H1 (cell line): Measurements from ENCODE around the gene MAB21L3. TPM values are rescaled to one million over a fixed set of nuclear protein-coding genes. Genes with fewer than 3 reads are reported as not detected.

Experiments used
- CTCF ChIA-PET: fragments of 300-600 bp; sonication (Branson Sonifier 250); formaldehyde crosslinking; loops from one replicate; lab custom pipeline; 2021; ENCODE audit not compliant: partially characterized antibody; lab: Charles Lee
- POLR2A ChIA-PET: fragments of 300-600 bp; sonication (Branson Sonifier 250); formaldehyde crosslinking; loops from one replicate; lab custom pipeline; 2021; ENCODE audit warnings: inconsistent platforms; ENCODE audit not compliant: partially characterized antibody; lab: Charles Lee
- DNase-seq, 2 experiments: peaks; one replicate each; pipeline versions ENCODE4 v3.0.0 to v3.0.0-alpha.2; 2010 to 2022; ENCODE audit warnings: low spot score in 2 of 2, low read depth in 1 of 2, mixed read lengths in 1 of 2
- FAIRE-seq: peaks from 2 replicates; lab custom pipeline; 2011; peaks lifted over from hg19 to GRCh38; lab: Jason Lieb, UNC
- H2AFZ ChIP-seq: 2 replicates; pipeline ENCODE4 v1.8.1; 2012; ENCODE audit warnings: low read length, inconsistent platforms
- H2AK5ac ChIP-seq: 2 replicates; pipeline ENCODE4 v1.6.1; 2013; ENCODE audit warnings: low read depth, low read length
- H2BK120ac ChIP-seq: replicated peaks from 2 replicates; pipeline ENCODE3; 2013; ENCODE audit warnings: low read depth, low read length, inconsistent platforms
- H2BK12ac ChIP-seq: 2 replicates; pipeline ENCODE4 v1.6.1; 2013; ENCODE audit warnings: low read depth, low read length
- H2BK15ac ChIP-seq: 2 replicates; pipeline ENCODE4 v1.6.1; 2013; ENCODE audit warnings: low read length
- H2BK20ac ChIP-seq: 2 replicates; pipeline ENCODE4 v1.6.1; 2013; ENCODE audit warnings: low read length
- H2BK5ac ChIP-seq: 2 replicates; pipeline ENCODE4 v1.6.1; 2013; ENCODE audit warnings: low read depth, low read length
- H3K14ac ChIP-seq: 2 replicates; pipeline ENCODE4 v1.6.1; 2013; ENCODE audit warnings: inconsistent platforms; ENCODE audit not compliant: insufficient read length
- H3K18ac ChIP-seq: 2 replicates; pipeline ENCODE4 v1.6.1; 2013; ENCODE audit warnings: low read length; ENCODE audit errors: extremely low read depth
- H3K23ac ChIP-seq: 2 replicates; pipeline ENCODE4 v1.6.1; 2013; ENCODE audit warnings: inconsistent platforms; ENCODE audit not compliant: insufficient read length
- H3K23me2 ChIP-seq: 2 replicates; pipeline ENCODE4 v1.6.1; 2013; ENCODE audit warnings: low read depth, low read length
- H3K27ac ChIP-seq: 2 replicates; pipeline ENCODE4 v1.6.1; 2011; ENCODE audit warnings: low read depth, low read length, inconsistent platforms
- H3K27me3 ChIP-seq, 4 experiments: replicated peaks in 1 of 4; 1 replicate in 1 of 4; 2 replicates in 3 of 4; pipeline versions ENCODE4 v1.6.1 to v1.8.1; 2011 to 2013; ENCODE audit warnings: low read length in 3 of 4, mild to moderate bottlenecking in 3 of 4, inconsistent platforms in 2 of 4, mixed read lengths in 2 of 4, moderate library complexity in 1 of 4; ENCODE audit not compliant: control insufficient read depth in 3 of 4, insufficient read depth in 3 of 4; ENCODE audit errors: extremely low read depth in 1 of 4
- H3K36me3 ChIP-seq, 4 experiments: 2 replicates each; pipeline versions ENCODE4 v1.6.1 to v1.8.1; 2011 to 2013; ENCODE audit warnings: mild to moderate bottlenecking in 4 of 4, low read length in 3 of 4, moderate library complexity in 2 of 4, control low read depth in 1 of 4, inconsistent platforms in 1 of 4; ENCODE audit not compliant: insufficient read depth in 4 of 4, control insufficient read depth in 2 of 4
- H3K4ac ChIP-seq: replicated peaks from 2 replicates; pipeline ENCODE3; 2013; ENCODE audit warnings: low read length, low read depth, mixed read lengths, inconsistent platforms; ENCODE audit not compliant: insufficient read length
- H3K4me1 ChIP-seq, 4 experiments: replicated peaks in 1 of 4; 1 replicate in 1 of 4; 2 replicates in 3 of 4; pipeline versions ENCODE4 v1.6.1 to v1.8.1; 2011 to 2013; ENCODE audit warnings: low read length in 3 of 4, inconsistent platforms in 2 of 4, mixed read lengths in 1 of 4; ENCODE audit not compliant: insufficient read depth in 4 of 4, control insufficient read depth in 3 of 4
- H3K4me2 ChIP-seq, 2 experiments: 2 replicates each; pipeline versions ENCODE4 v1.6.1 to v1.8.1; 2011 to 2013; ENCODE audit warnings: low read depth in 2 of 2, low read length in 2 of 2, control low read depth in 1 of 2, inconsistent platforms in 1 of 2, mild to moderate bottlenecking in 1 of 2; ENCODE audit not compliant: insufficient read depth in 1 of 2
- H3K4me3 ChIP-seq, 4 experiments: fragments of 200-600, 300-600 bp in 1 of 4; sonication (generic), shearing (Covaris generic), sonication (Bioruptor Twin) in 1 of 4; 2 replicates each; pipeline versions ENCODE4 v1.5.1 to v1.8.1; 2011 to 2016; ENCODE audit warnings: low read length in 4 of 4, low read depth in 3 of 4, control low read depth in 2 of 4, inconsistent platforms in 2 of 4, mild to moderate bottlenecking in 2 of 4, mixed read lengths in 1 of 4, moderate library complexity in 1 of 4; ENCODE audit not compliant: insufficient read depth in 2 of 4; ENCODE audit errors: extremely low read depth in 1 of 4
- H3K56ac ChIP-seq: replicated peaks from 2 replicates; pipeline ENCODE3; 2013; ENCODE audit warnings: low read depth, mild to moderate bottlenecking, mixed read lengths, low read length, inconsistent platforms; ENCODE audit not compliant: insufficient read length
- H3K79me1 ChIP-seq: 2 replicates; pipeline ENCODE4 v1.6.1; 2013; ENCODE audit warnings: low read depth, low read length, control low read depth
- H3K79me2 ChIP-seq, 2 experiments: 2 replicates each; pipeline versions ENCODE4 v1.6.1 to v1.8.1; 2012 to 2013; ENCODE audit warnings: low read length in 2 of 2, mild to moderate bottlenecking in 2 of 2, inconsistent platforms in 1 of 2; ENCODE audit not compliant: insufficient read depth in 2 of 2, control insufficient read depth in 1 of 2
- H3K9ac ChIP-seq, 4 experiments: replicated peaks in 1 of 4; 1 replicate in 1 of 4; 2 replicates in 3 of 4; pipeline versions ENCODE4 v1.6.1 to v1.8.1; 2011 to 2013; ENCODE audit warnings: low read depth in 3 of 4, low read length in 3 of 4, control low read depth in 2 of 4, mild to moderate bottlenecking in 2 of 4, moderate library complexity in 2 of 4, inconsistent platforms in 1 of 4; ENCODE audit errors: extremely low read depth in 1 of 4
- H3K9me3 ChIP-seq, 2 experiments: 2 replicates each; pipeline versions ENCODE4 v1.6.1 to v1.8.1; 2012 to 2013; ENCODE audit warnings: mild to moderate bottlenecking in 2 of 2, moderate library complexity in 2 of 2, control low read depth in 1 of 2, inconsistent platforms in 1 of 2, low read depth in 1 of 2, low read length in 1 of 2, mixed read lengths in 1 of 2; ENCODE audit not compliant: insufficient read depth in 2 of 2
- H4K20me1 ChIP-seq, 2 experiments: replicated peaks in 1 of 2; 2 replicates each; pipeline versions ENCODE3 to v1.8.1; 2011 to 2013; ENCODE audit warnings: inconsistent platforms in 2 of 2, low read length in 2 of 2, mild to moderate bottlenecking in 1 of 2; ENCODE audit not compliant: insufficient read depth in 2 of 2, control insufficient read depth in 1 of 2
- H4K5ac ChIP-seq: 2 replicates; pipeline ENCODE4 v1.6.1; 2013; ENCODE audit warnings: low read length, low read depth, mixed read lengths, inconsistent platforms; ENCODE audit not compliant: insufficient read length
- H4K8ac ChIP-seq: 2 replicates; pipeline ENCODE4 v1.8.0; 2013; ENCODE audit warnings: mild to moderate bottlenecking, moderate library complexity, low read length, inconsistent platforms; ENCODE audit not compliant: insufficient read depth; ENCODE audit errors: extremely low read depth
- H4K91ac ChIP-seq: replicated peaks from 2 replicates; pipeline ENCODE3; 2013; ENCODE audit warnings: low read length, mixed read lengths, inconsistent platforms; ENCODE audit not compliant: insufficient read length
- KDM1A ChIP-seq: fragments of 200-600, 300-600 bp; sonication (generic); IDR thresholded peaks from 2 replicates; pipeline ENCODE4 v1.7.1; 2016; ENCODE audit warnings: mild to moderate bottlenecking, low read length, borderline replicate concordance
- SAP30 ChIP-seq: fragments of 300-600 bp; sonication (generic); IDR thresholded peaks from 2 replicates; pipeline ENCODE4 v1.7.1; 2012; ENCODE audit warnings: low read length, moderate library complexity, mild to moderate bottlenecking, inconsistent platforms; ENCODE audit not compliant: insufficient read depth, insufficient replicate concordance
- WGBS, 2 experiments: shearing (Covaris generic) in 1 of 2; methylation state at CpG; one replicate each; pipeline versions ENCODE4 v1.1.6 to v1.1.7; 2013 to 2015; ENCODE audit warnings: low lambda C conversion rate in 2 of 2, mixed read lengths in 2 of 2, inconsistent platforms in 1 of 2, low coverage in 1 of 2, missing lambda C conversion rate in 1 of 2; ENCODE audit not compliant: insufficient replicate concordance in 2 of 2, insufficient coverage in 1 of 2, insufficient read length in 1 of 2; ENCODE audit errors: extremely low coverage in 1 of 2, missing lambda C conversion rate in 1 of 2; 5-methylcytosine and 5-hydroxymethylcytosine counted together
- polyA plus RNA-seq, 7 experiments: library from polyadenylated mRNA; depleted of rRNA in 3 of 7; stranded (reverse) in 5 of 7; unstranded in 2 of 7; fragments of >200 nt in 5 of 7; fragments of 200-250 nt in 2 of 7; gene quantifications; 1 replicate in 5 of 7; 2 replicates in 1 of 7; 4 replicates in 1 of 7; pipeline versions ENCODE4 v1.2.1 to v1.2.3, GENCODE V29; 2011 to 2013; ENCODE audit warnings: missing spikeins in 2 of 7, mixed read lengths in 2 of 7
- total RNA-seq: library from RNA; stranded (reverse); fragmentation: NEBNext Ultra II Directional; extraction: Animal tissue kit (Norgen Biotek cat#: 25700); gene quantifications from 2 replicates; pipeline ENCODE4 v1.2.1, GENCODE V29; 2021

MAB21L3 gene
- total and polyA plus RNA-seq, 2 of the 8 experiments (the other 6 are each of a cell fraction or from before 2014, with no cell fraction given), result not detected

- no peaks in the 10 kb centered on the region for H4K20me1 ChIP-seq
- H4K5ac ChIP-seq, result no peak overlapping the region
- DNase-seq (no peak), FAIRE-seq (no peak)
- no peaks in the 10 kb centered on the region for H3K36me3 ChIP-seq
- peaks cover 3 to 9% (median 6%) of the 10 kb centered on the region in 4 experiments for H3K4me1 ChIP-seq
- H2BK15ac ChIP-seq, result no peak overlapping the region
- no peak overlapping the region for H3K27ac ChIP-seq
- peak overlapping the region in 1 of 2 experiments; percentile 79; a peak in 1 of 4 replicates for H3K4me2 ChIP-seq
- ChIA-PET POLR2A (interaction anchor here (0.9 to 1.5 kb wide), 4 partner anchors 62 to 319 kb away, joined by 3 read pairs; no protein-coding TSS in a partner anchor), CTCF (interaction anchor here (0.6 to 3.0 kb wide), 14 partner anchors 10 to 340 kb away, joined by 3 to 28 read pairs (median 3); no protein-coding TSS in a partner anchor)
- H3K9ac ChIP-seq, result no peak overlapping the region
- no peak overlapping the region for H3K4ac ChIP-seq
- H2BK120ac ChIP-seq, result no peak overlapping the region
- no peak overlapping the region for H4K8ac ChIP-seq
- H3K14ac ChIP-seq, result no peak overlapping the region
- H3K79me1 ChIP-seq, result no peaks in the 10 kb centered on the region; the same call in 1 of the 2 replicates
- WGBS, 2 experiments, result 95% methylated on average over 4 of the region's 4 CpGs; no CpG with 5 or more reads in 1 of the 2 experiments
- no peak overlapping the region for H3K18ac ChIP-seq
- no peak overlapping the region for H4K91ac ChIP-seq
- no peak for TF ChIP-seq SAP30
- TF ChIP-seq KDM1A, result 0 out of 2 replicates have a peak, but pooled peaks have one; percentile 21
- H2BK20ac ChIP-seq, result no peak overlapping the region
- peaks cover 0 to 25% (median 19%) of the 10 kb centered on the region in 4 experiments; a peak in 6 of 7 replicates for H3K27me3 ChIP-seq
- H2AK5ac ChIP-seq, result no peak overlapping the region
- no peaks in the 10 kb centered on the region for H3K79me2 ChIP-seq
- H3K23me2 ChIP-seq, result peaks cover 8% of the 10 kb centered on the region; the same call in 1 of the 2 replicates
- H2AFZ ChIP-seq, result no peak overlapping the region
- H3K4me3 ChIP-seq, result no peak overlapping the region
- H3K56ac ChIP-seq, result no peak overlapping the region
- H3K23ac ChIP-seq, result no peak overlapping the region
- no peak overlapping the region for H2BK12ac ChIP-seq
- no peaks in the 10 kb centered on the region for H3K9me3 ChIP-seq
- H2BK5ac ChIP-seq, result no peak overlapping the region
Measured at GRCh38 chr1:116166655-116167054, 55.5 kb downstream of the MAB21L3 start.
